IMR-90 (cell line): ENCODE data around the gene ZMYM4.

Source experiments
- BHLHE40 ChIP-seq: fragments of 150-350 bp; IDR thresholded peaks from 2 replicates; pipeline ENCODE4 v1.6.1; 2016; ENCODE audit warnings: mild to moderate bottlenecking, low read depth, low read length
- CEBPB ChIP-seq: IDR thresholded peaks from 2 replicates; pipeline ENCODE4 v1.6.1; 2012; ENCODE audit warnings: low read depth, low read length, improper control_type of control experiment
- MXI1 ChIP-seq: IDR thresholded peaks from 2 replicates; pipeline ENCODE4 v1.6.1; 2012; ENCODE audit warnings: low read depth, mild to moderate bottlenecking, low read length, moderate library complexity, borderline replicate concordance
- POLR2A ChIP-seq: IDR thresholded peaks from 2 replicates; pipeline ENCODE4 v1.6.1; 2012; ENCODE audit warnings: mild to moderate bottlenecking, low read depth, low read length
- RAD21 ChIP-seq: IDR thresholded peaks from 2 replicates; pipeline ENCODE4 v1.6.1; 2012; ENCODE audit warnings: low read length, improper control_type of control experiment
- RCOR1 ChIP-seq: IDR thresholded peaks from 2 replicates; pipeline ENCODE4 v1.6.1; 2012; ENCODE audit warnings: mild to moderate bottlenecking, low read length, improper control_type of control experiment; ENCODE audit not compliant: insufficient replicate concordance
- SMC3 ChIP-seq: fragments of 150-350 bp; IDR thresholded peaks from 2 replicates; pipeline ENCODE4 v1.6.1; 2016; ENCODE audit warnings: low read depth, mild to moderate bottlenecking, antibody characterized with exemption, low read length, moderate library complexity
- TF ChIP-seq, protein P1 (sequence below): conservative IDR thresholded peaks from 2 replicates; pipeline ENCODE4 v1.5.1; 2012; ENCODE audit warnings: mild to moderate bottlenecking, low read depth, low read length, improper control_type of control experiment
- TF ChIP-seq, protein P2 (sequence below): fragments of 150-350 bp; IDR thresholded peaks from 2 replicates; pipeline ENCODE4 v1.6.1; 2016; ENCODE audit warnings: low read depth, mild to moderate bottlenecking, low read length, moderate library complexity, borderline replicate concordance

- TF ChIP-seq, protein P1, sequence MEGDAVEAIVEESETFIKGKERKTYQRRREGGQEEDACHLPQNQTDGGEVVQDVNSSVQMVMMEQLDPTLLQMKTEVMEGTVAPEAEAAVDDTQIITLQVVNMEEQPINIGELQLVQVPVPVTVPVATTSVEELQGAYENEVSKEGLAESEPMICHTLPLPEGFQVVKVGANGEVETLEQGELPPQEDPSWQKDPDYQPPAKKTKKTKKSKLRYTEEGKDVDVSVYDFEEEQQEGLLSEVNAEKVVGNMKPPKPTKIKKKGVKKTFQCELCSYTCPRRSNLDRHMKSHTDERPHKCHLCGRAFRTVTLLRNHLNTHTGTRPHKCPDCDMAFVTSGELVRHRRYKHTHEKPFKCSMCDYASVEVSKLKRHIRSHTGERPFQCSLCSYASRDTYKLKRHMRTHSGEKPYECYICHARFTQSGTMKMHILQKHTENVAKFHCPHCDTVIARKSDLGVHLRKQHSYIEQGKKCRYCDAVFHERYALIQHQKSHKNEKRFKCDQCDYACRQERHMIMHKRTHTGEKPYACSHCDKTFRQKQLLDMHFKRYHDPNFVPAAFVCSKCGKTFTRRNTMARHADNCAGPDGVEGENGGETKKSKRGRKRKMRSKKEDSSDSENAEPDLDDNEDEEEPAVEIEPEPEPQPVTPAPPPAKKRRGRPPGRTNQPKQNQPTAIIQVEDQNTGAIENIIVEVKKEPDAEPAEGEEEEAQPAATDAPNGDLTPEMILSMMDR = no peak
- no peak for TF ChIP-seq RAD21
- no peak for TF ChIP-seq POLR2A
- no peak for TF ChIP-seq MXI1
- TF ChIP-seq RCOR1 = no peak
- no peak for TF ChIP-seq CEBPB
- TF ChIP-seq, protein P2, sequence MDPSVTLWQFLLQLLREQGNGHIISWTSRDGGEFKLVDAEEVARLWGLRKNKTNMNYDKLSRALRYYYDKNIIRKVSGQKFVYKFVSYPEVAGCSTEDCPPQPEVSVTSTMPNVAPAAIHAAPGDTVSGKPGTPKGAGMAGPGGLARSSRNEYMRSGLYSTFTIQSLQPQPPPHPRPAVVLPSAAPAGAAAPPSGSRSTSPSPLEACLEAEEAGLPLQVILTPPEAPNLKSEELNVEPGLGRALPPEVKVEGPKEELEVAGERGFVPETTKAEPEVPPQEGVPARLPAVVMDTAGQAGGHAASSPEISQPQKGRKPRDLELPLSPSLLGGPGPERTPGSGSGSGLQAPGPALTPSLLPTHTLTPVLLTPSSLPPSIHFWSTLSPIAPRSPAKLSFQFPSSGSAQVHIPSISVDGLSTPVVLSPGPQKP = no peak
- TF ChIP-seq SMC3 = no peak
- TF ChIP-seq BHLHE40 = no peak
Measured at GRCh38 chr1:35386959-35387358, 118.5 kb downstream of the ZMYM4 start.
